Mesothelial cell of epicardium (in vitro differentiated cells): Measurements from ENCODE around the gene MYCBP. TPM values are rescaled to one million over a fixed set of nuclear protein-coding genes. Genes with fewer than 3 reads are reported as not detected.
A peak's percentile ranks its signal among the peaks of the same experiment; 100 is the strongest.

Experiments used
- DNase-seq, 2 experiments: peaks; one replicate each; pipeline ENCODE4 v3.0.0; 2021; ENCODE audit warnings: low spot score in 2 of 2; ENCODE audit not compliant: unreplicated experiment in 2 of 2
- H3K27ac Mint-ChIP-seq: 2 replicates; pipeline ENCODE4 v1.8.0; 2021; ENCODE audit warnings: mixed read lengths
- H3K27me3 Mint-ChIP-seq: 2 replicates; pipeline ENCODE4 v1.8.0; 2021; ENCODE audit warnings: low read depth, mixed read lengths
- H3K36me3 Mint-ChIP-seq: 2 replicates; pipeline ENCODE4 v1.8.0; 2021; ENCODE audit warnings: mixed read lengths
- H3K4me1 Mint-ChIP-seq: 2 replicates; pipeline ENCODE4 v1.8.0; 2021; ENCODE audit warnings: mixed read lengths
- H3K4me3 Mint-ChIP-seq: 2 replicates; pipeline ENCODE4 v1.8.0; 2021; ENCODE audit warnings: mild to moderate bottlenecking, moderate library complexity, mixed read lengths
- H3K9me3 Mint-ChIP-seq: 2 replicates; pipeline ENCODE4 v1.8.0; 2021; ENCODE audit warnings: mixed read lengths
- CTCF ChIP-seq: fragments of 200-600 bp; sonication (generic); IDR thresholded peaks from one replicate; pipeline ENCODE4 v1.5.0; 2021; ENCODE audit warnings: antibody characterized with exemption; ENCODE audit not compliant: unreplicated experiment
- total RNA-seq: library from RNA; stranded (reverse); gene quantifications from 3 replicates; pipeline ENCODE4 v1.2.1, GENCODE V29; 2021

The MYCBP gene
- total RNA-seq, 1 donor from 2014 or later = 12.2 TPM

- H3K4me3 Mint-ChIP-seq = peak overlapping the region; percentile 31
- H3K36me3 Mint-ChIP-seq = no peaks in the 10 kb centered on the region
- DNase-seq = no peak
- H3K9me3 Mint-ChIP-seq = no peaks in the 10 kb centered on the region
- peaks cover 86% of the 10 kb centered on the region for H3K27me3 Mint-ChIP-seq
- no peak for TF ChIP-seq CTCF
- peaks cover 24% of the 10 kb centered on the region for H3K4me1 Mint-ChIP-seq
- H3K27ac Mint-ChIP-seq = no peak overlapping the region
These were observed 54.1 kb downstream of the MYCBP start for GRCh38 chr1:38819040-38819439.

- Mint-ChIP-seq H3K27ac (no peak overlapping the region), H3K9me3 (no peaks in the 10 kb centered on the region), H3K4me1 (peaks cover 25% of the 10 kb centered on the region), H3K27me3 (peaks cover 92% of the 10 kb centered on the region), H3K4me3 (peak overlapping the region; percentile 61), H3K36me3 (no peaks in the 10 kb centered on the region)
- TF ChIP-seq CTCF = peak; percentile 79
- peak; percentile 59 to 85 for DNase-seq
These were observed 54.8 kb downstream of the MYCBP start for GRCh38 chr1:38818175-38818976.

GRCh38 chr1:38817267-38818174 lies 55.6 kb downstream of the MYCBP start:
- Mint-ChIP-seq H3K27me3 (peaks cover 95% of the 10 kb centered on the region), H3K27ac (no peak overlapping the region)
- no peak for DNase-seq

GRCh38 chr1:38815903-38816627 lies 57.1 kb downstream of the MYCBP start:
- Mint-ChIP-seq H3K27ac (no peak overlapping the region), H3K27me3 (peaks cover 95% of the 10 kb centered on the region), H3K4me3 (no peak overlapping the region), H3K9me3 (no peaks in the 10 kb centered on the region), H3K4me1 (peaks cover 25% of the 10 kb centered on the region), H3K36me3 (no peaks in the 10 kb centered on the region)
- TF ChIP-seq CTCF = no peak
- DNase-seq = no peak

More at GRCh38 chr1:38817267-38818174, 55.6 kb downstream of the MYCBP start:
- no peak for TF ChIP-seq CTCF
- Mint-ChIP-seq H3K4me1 (peaks cover 25% of the 10 kb centered on the region), H3K36me3 (no peaks in the 10 kb centered on the region), H3K4me3 (peak overlapping the region; percentile 31), H3K9me3 (no peaks in the 10 kb centered on the region)

GRCh38 chr1:38814984-38815464 lies 58.1 kb downstream of the MYCBP start:
- H3K27me3 Mint-ChIP-seq = peaks cover 95% of the 10 kb centered on the region
- DNase-seq = no peak

More at GRCh38 chr1:38814984-38815464, 58.1 kb downstream of the MYCBP start:
- TF ChIP-seq CTCF = no peak
- no peak overlapping the region for H3K4me3 Mint-ChIP-seq
- H3K9me3 Mint-ChIP-seq = no peaks in the 10 kb centered on the region
- H3K27ac Mint-ChIP-seq = no peak overlapping the region
- H3K36me3 Mint-ChIP-seq = no peaks in the 10 kb centered on the region
- H3K4me1 Mint-ChIP-seq = peaks cover 25% of the 10 kb centered on the region
